ENCODE measurements around the gene KCNN3.
A peak's percentile ranks its signal among the peaks of the same experiment; 100 is the strongest.

KCNN3 gene

DNA sequence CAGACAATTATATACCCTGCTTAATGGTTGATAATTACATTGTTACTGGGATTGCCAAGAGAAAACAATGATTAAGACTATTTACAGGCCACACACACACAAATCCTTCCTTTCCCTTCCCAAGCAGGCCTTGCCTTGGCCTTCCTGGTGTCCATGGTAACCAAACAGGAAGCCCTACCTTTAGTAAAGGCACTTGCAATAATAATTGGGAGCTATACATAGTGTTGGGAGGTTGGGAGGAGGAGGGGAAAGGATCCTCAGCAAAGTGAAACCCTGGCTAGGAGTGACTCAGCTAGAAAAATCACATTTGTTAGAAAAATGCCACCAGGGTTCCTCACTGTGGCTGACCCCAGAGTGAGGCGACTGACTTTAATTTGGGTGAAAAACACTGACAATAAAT is 139.8 kb downstream of the KCNN3 start:
- DNase-seq (ENCODE audit: low read depth), result peak; percentile 21
- H3K4me3 ChIP-seq (ENCODE audit: control insufficient read depth, low read depth, low read length), result no peak overlapping the region
- TF ChIP-seq, protein P1, sequence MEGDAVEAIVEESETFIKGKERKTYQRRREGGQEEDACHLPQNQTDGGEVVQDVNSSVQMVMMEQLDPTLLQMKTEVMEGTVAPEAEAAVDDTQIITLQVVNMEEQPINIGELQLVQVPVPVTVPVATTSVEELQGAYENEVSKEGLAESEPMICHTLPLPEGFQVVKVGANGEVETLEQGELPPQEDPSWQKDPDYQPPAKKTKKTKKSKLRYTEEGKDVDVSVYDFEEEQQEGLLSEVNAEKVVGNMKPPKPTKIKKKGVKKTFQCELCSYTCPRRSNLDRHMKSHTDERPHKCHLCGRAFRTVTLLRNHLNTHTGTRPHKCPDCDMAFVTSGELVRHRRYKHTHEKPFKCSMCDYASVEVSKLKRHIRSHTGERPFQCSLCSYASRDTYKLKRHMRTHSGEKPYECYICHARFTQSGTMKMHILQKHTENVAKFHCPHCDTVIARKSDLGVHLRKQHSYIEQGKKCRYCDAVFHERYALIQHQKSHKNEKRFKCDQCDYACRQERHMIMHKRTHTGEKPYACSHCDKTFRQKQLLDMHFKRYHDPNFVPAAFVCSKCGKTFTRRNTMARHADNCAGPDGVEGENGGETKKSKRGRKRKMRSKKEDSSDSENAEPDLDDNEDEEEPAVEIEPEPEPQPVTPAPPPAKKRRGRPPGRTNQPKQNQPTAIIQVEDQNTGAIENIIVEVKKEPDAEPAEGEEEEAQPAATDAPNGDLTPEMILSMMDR (conservative IDR thresholded peaks at IDR 0.05; ENCODE audit: control insufficient read depth, insufficient read depth, low read depth, low read length), result no peak

DNA sequence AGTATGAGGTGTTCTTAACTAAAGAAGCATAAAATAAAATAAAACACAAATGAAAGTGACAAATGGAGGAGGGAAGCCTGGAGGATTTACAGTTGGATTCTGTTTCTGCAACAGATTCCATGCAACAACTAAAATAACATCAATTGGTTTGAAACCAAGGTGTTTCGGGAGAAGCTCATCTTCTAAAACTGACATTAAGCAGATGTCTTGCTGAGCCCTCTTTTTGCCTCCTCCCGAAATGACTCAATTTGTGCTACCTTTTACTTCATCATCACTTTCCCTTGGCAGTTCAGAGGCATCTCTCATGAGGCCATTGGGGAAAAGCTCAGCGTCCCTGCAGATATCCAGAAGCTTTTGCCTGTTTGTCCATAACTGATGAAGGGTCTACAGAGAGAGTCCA is 140.5 kb downstream of the KCNN3 start:
- DNase-seq (ENCODE audit: low read depth), result peak; percentile 41
- TF ChIP-seq, protein P1 (conservative IDR thresholded peaks at IDR 0.05; ENCODE audit: control insufficient read depth, insufficient read depth, low read depth, low read length), result no peak

DNA sequence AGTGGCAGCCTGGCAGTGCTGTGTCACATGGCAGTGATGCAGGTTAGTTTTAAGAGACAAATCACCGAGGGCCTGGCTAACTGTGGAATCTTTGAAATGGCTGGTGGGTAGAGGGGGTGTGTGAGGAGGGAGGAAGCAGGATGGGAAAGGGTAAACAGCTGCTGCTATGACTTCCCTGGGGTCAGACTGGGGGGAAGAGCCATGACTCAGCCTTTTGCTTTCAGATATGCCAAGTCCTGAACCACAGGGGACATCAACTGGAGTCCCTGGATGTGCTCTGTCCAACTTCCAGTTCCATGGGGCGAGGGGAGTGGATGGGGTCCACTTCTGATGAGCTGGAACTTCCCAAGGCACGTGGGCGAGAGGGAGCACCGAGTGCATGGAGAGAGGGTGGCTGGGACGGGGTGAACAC is 141.0 kb downstream of the KCNN3 start:
- H3K4me3 ChIP-seq (ENCODE audit: control insufficient read depth, low read depth, low read length), result no peak overlapping the region
- DNase-seq (ENCODE audit: low read depth), result peak; percentile 73
- TF ChIP-seq, protein P1 (conservative IDR thresholded peaks at IDR 0.05; ENCODE audit: control insufficient read depth, insufficient read depth, low read depth, low read length), result no peak

More for the DNA sequence above, 140.5 kb downstream of the KCNN3 start:
- no peak overlapping the region for H3K4me3 ChIP-seq (ENCODE audit: control insufficient read depth, low read depth, low read length)

DNA sequence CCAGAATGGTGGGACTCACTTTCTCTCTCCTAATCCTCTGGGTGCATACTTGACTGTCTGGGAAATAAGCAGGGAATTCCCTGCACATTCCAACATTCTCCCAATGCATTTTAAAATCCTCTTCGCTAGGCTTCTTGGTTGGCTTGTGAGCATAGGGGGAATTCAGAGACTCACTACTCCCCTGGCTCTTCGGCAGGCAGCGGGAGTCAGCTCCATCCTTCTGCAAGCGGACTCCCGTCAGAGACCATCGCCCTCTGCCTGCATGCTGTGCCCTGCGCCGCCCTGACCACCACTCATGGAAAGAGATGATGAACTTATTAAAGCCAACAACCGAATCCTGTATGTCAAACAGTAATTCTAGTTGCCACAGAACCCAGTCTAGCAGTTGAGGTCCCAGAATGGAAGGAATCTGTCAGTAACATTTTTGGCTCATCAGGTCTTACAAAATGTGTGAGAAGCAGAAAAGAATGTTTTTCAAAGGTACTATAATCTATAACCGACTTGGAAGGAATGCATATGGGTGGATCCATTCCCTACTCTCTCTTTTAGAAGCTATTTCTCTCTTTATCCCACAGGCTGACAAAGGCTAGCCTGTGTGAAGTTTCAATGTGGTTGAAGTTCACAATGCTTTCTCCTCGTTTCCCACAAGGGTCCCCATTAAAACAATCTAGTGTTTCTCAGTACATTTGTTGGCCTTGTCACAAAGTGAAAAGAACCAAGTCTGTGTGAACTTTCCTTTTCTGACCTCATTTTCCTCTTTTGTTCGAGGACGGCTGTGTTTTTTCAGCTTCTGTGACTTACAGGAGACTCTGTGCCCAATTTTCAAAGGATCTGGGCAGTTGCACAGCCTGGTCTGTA is 143.0 kb downstream of the KCNN3 start:
- TF ChIP-seq, protein P1 (conservative IDR thresholded peaks at IDR 0.05; ENCODE audit: control insufficient read depth, insufficient read depth, low read depth, low read length), result no peak
- no peak for DNase-seq (ENCODE audit: low read depth)
- H3K4me3 ChIP-seq (ENCODE audit: control insufficient read depth, low read depth, low read length), result no peak overlapping the region

DNA sequence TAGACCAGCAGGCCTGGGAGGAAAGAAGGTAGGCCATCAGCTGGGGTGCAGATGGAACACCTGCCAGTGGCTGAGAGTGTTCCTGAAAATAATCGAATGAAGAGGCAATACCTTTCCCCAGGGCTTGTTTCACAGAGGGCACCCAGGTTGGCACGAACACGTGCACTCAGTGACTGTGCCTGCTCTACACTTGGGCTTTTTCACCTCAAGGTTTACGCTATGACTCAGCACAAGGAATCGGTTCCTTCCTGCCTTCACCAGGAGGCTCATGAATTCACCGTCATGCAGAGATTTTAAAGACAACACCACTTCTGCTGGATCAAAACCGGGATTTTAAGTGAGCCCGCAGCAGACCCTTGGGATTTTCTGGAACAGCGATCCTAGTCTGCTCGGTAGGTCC is 143.6 kb downstream of the KCNN3 start:
- no peak overlapping the region for H3K4me3 ChIP-seq (ENCODE audit: control insufficient read depth, low read depth, low read length)
- TF ChIP-seq, protein P1 (conservative IDR thresholded peaks at IDR 0.05; ENCODE audit: control insufficient read depth, insufficient read depth, low read depth, low read length), result no peak
- no peak for DNase-seq (ENCODE audit: low read depth)

DNA sequence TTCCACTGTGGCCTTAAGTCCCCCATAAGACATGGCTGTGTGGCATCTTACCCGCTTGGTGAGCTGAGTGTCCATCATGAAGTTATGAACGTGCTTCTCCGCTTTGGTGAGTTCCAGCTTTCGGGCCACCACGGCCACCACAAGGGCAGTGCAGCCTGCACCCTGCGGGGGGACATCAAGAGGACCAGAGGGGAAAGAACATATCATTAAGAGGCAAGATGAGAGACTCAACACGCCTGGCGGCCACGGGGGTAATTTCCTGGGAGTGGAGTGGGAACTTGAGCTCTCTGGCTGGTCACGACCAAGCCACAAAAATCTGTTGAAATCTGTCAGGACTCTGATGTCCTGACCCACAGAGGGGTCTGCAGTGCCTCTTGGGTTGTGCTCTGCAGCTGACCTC is 144.2 kb downstream of the KCNN3 start:
- no peak overlapping the region for H3K4me3 ChIP-seq (ENCODE audit: control insufficient read depth, low read depth, low read length)
- no peak for DNase-seq (ENCODE audit: low read depth)
- TF ChIP-seq, protein P1 (conservative IDR thresholded peaks at IDR 0.05; ENCODE audit: control insufficient read depth, insufficient read depth, low read depth, low read length), result no peak
